K562 (cell line): ENCODE measurements around the gene PEX11B. TPM values are rescaled to one million over a fixed set of nuclear protein-coding genes. Genes with fewer than 3 reads are reported as not detected.

Experiments
- BDP1 ChIP-seq: IDR thresholded peaks from 3 replicates; pipeline ENCODE4 v1.6.1; 2011; ENCODE audit not compliant: insufficient read length, insufficient read depth
- KDM1A ChIP-seq, 2 experiments: fragments of 450-650 bp; IDR thresholded peaks; 2 replicates each; pipeline ENCODE4 v1.6.1; 2016; ENCODE audit warnings: mild to moderate bottlenecking in 2 of 2
- MEIS2 ChIP-seq: fragments of 450-650 bp; IDR thresholded peaks from 2 replicates; pipeline ENCODE4 v1.6.1; 2014; ENCODE audit warnings: mild to moderate bottlenecking; ENCODE audit not compliant: partially characterized antibody
- NR3C1 ChIP-seq: sonication (generic); formaldehyde crosslinking; IDR thresholded peaks from 2 replicates; pipeline ENCODE4 v1.8.1; 2022; ENCODE audit warnings: missing genetic modification reagents
- TRIM25 ChIP-seq: fragments of 450-650 bp; IDR thresholded peaks from 2 replicates; pipeline ENCODE4 v1.7.0; 2016; ENCODE audit warnings: borderline replicate concordance
- TSC22D4 ChIP-seq: fragments of 450-650 bp; IDR thresholded peaks from 2 replicates; pipeline ENCODE4 v1.6.1; 2016; ENCODE audit warnings: missing genetic modification characterization, missing biosample characterization, control low read depth
- ZNF408 ChIP-seq: fragments of 250-450 bp; sonication (Bioruptor Pico); IDR thresholded peaks from 2 replicates; pipeline ENCODE4 v1.4.0; 2020; ENCODE audit warnings: low read depth, mild to moderate bottlenecking, moderate library complexity
- ZNF644 ChIP-seq: fragments of 200-800 bp; sonication (Bioruptor generic); IDR thresholded peaks from 2 replicates; pipeline ENCODE4 v1.6.1; 2016; ENCODE audit warnings: low read depth, missing genetic modification characterization, missing compliant biosample characterization
- polyA plus RNA-seq, 8 experiments: library from polyadenylated mRNA; depleted of rRNA in 4 of 8; stranded (reverse) in 5 of 8; unstranded in 3 of 8; fragments of >200 nt; fragmentation: Nextera tagmentation in 2 of 8; fragmentation: Illumina TruSeq in 1 of 8; extraction: Ambion mirVana in 2 of 8; extraction: Trizol in 1 of 8; gene quantifications; 2 replicates each; pipeline versions ENCODE4 v1.2.1 to v1.2.3, GENCODE V29; 2011 to 2014; ENCODE audit warnings: inconsistent platforms in 1 of 8, missing spikeins in 1 of 8
- total RNA-seq, 7 experiments: library from RNA; depleted of rRNA in 6 of 7; stranded (reverse); fragments of >200 nt in 6 of 7; fragmentation: Illumina TruSeq in 2 of 7; extraction: Trizol in 2 of 7; gene quantifications; 2 replicates each; pipeline versions ENCODE4 v1.2.1 to v1.2.3, GENCODE V29; 2011 to 2021; ENCODE audit warnings: low replicate concordance in 1 of 7
- TF ChIP-seq, protein P1 (sequence below), 2 experiments: fragments of 450-650 bp in 1 of 2; sonication (generic) in 1 of 2; formaldehyde crosslinking in 1 of 2; IDR thresholded peaks; 2 replicates each; pipeline versions ENCODE4 v1.7.1 to v1.9.0; 2016 to 2022; ENCODE audit warnings: inconsistent platforms in 1 of 2, mild to moderate bottlenecking in 1 of 2, missing genetic modification reagents in 1 of 2

Gene PEX11B
- total and polyA plus RNA-seq, 9 of the 15 experiments (the other 6 are each of a cell fraction or from before 2014, with no cell fraction given): 13.2 to 60.0 (median 21.7) TPM

- peak; percentile 66; the same call in 1 of the 2 replicates for TF ChIP-seq TRIM25
- TF ChIP-seq BDP1: no peak
- TF ChIP-seq, protein P1, sequence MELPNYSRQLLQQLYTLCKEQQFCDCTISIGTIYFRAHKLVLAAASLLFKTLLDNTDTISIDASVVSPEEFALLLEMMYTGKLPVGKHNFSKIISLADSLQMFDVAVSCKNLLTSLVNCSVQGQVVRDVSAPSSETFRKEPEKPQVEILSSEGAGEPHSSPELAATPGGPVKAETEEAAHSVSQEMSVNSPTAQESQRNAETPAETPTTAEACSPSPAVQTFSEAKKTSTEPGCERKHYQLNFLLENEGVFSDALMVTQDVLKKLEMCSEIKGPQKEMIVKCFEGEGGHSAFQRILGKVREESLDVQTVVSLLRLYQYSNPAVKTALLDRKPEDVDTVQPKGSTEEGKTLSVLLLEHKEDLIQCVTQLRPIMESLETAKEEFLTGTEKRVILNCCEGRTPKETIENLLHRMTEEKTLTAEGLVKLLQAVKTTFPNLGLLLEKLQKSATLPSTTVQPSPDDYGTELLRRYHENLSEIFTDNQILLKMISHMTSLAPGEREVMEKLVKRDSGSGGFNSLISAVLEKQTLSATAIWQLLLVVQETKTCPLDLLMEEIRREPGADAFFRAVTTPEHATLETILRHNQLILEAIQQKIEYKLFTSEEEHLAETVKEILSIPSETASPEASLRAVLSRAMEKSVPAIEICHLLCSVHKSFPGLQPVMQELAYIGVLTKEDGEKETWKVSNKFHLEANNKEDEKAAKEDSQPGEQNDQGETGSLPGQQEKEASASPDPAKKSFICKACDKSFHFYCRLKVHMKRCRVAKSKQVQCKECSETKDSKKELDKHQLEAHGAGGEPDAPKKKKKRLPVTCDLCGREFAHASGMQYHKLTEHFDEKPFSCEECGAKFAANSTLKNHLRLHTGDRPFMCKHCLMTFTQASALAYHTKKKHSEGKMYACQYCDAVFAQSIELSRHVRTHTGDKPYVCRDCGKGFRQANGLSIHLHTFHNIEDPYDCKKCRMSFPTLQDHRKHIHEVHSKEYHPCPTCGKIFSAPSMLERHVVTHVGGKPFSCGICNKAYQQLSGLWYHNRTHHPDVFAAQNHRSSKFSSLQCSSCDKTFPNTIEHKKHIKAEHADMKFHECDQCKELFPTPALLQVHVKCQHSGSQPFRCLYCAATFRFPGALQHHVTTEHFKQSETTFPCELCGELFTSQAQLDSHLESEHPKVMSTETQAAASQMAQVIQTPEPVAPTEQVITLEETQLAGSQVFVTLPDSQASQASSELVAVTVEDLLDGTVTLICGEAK (IDR thresholded peaks at IDR 0.05): peak; percentile 85
- TF ChIP-seq, protein P1 (CRISPR knock-in tag; IDR thresholded peaks at IDR 0.05): no peak
- TF ChIP-seq TSC22D4: no peak
- no peak for TF ChIP-seq ZNF408 (CRISPR knock-in tag)
- no peak for TF ChIP-seq KDM1A (IDR thresholded peaks at IDR 0.05)
- TF ChIP-seq NR3C1 (CRISPR knock-in tag): no peak
- TF ChIP-seq MEIS2: peak; percentile 55
- 0 out of 2 replicates have a peak, but pooled peaks have one; percentile 43 for TF ChIP-seq ZNF644 (tag)
Observed at GRCh38 chr1:145927063-145927886, 8.8 kb upstream of the PEX11B start, which contains the start of gene RBM8A (continued).
